Heart left ventricle (tissue), 13 donors: Measurements from ENCODE around the gene SLIT1.
"Not testable (repeated sequence)": the region's sequence is repeated elsewhere in the genome, so short reads cannot be mapped to it uniquely, and the experiment has no call there.

ENCODE experiments used
- CTCF ChIP-seq, 12 donors: fragments of 200-600 bp; sonication (generic) in 4 of 12; IDR thresholded peaks; one replicate each; pipeline versions ENCODE4 v1.5.0 to v1.8.0; 2018 to 2022; ENCODE audit warnings: antibody characterized with exemption in 12 of 12, mild to moderate bottlenecking in 5 of 12
- POLR2A ChIP-seq, 2 donors: fragments of 450-650 bp; IDR thresholded peaks; one replicate each; pipeline ENCODE4 v1.6.1; 2017; ENCODE audit warnings: antibody characterized with exemption in 2 of 2, mild to moderate bottlenecking in 2 of 2, moderate library complexity in 2 of 2
- donor health status: ischemic (EF 13 %, LVEDD 7.1; RV severe dilation, severe dysfunction).
- donor health status: DM: no; HTN: yes; CAD: no.
- donor health status: DM: no; HTN: no; CAD: no.
- donor health status: ischemic (EF 25% LVEDD 6.9; RV normal size, moderate dysfunction).
- donor health status: ischemic (EF 25% LVEDD 5.7; RV mildly dilated, moderate dysfunction).
- donor health status: ischemic (EF 35%, LVEDD 5.7; RV mildly dilated, moderate dysfunction).
- donor health status: nonischemic (EF 11% LVEDD 7.7; RV severe dilation, severe dysfunction).
- donor health status: DM: yes; HTN: yes; CAD: no.
- donor health status: PGD.
- donor health status: ischemic (EF 29% LVEDD 5.4; RV normal size, mild dysfunction).
- donor health status: nonischemic (EF 23%, LVEDD 6.1; RV moderate dilation, normal function).

GRCh38 chr10:97082575-97082974 lies 103.2 kb downstream of the SLIT1 start:
- TF ChIP-seq POLR2A, CTCF (IDR thresholded peaks at IDR 0.05): not testable (repeated sequence)
